Body of pancreas (tissue), 4 donors: Measurements from ENCODE around the gene SRGAP1.

ENCODE experiments used
- CTCF ChIP-seq, 7 experiments: fragments of 450-650 bp in 4 of 7; fragments of 200-600 bp in 3 of 7; sonication (generic) in 3 of 7; IDR thresholded peaks; one replicate each; pipeline ENCODE4 v1.5.1; 2016 to 2019; ENCODE audit warnings: antibody characterized with exemption in 7 of 7
- POLR2A ChIP-seq, 3 donors: fragments of 450-650 bp; IDR thresholded peaks; one replicate each; pipeline ENCODE4 v1.6.1; 2016; ENCODE audit warnings: antibody characterized with exemption in 3 of 3, mild to moderate bottlenecking in 2 of 3

- TF ChIP-seq CTCF (IDR thresholded peaks at IDR 0.05): no peak
- TF ChIP-seq POLR2A (IDR thresholded peaks at IDR 0.05): no peak
Measured at GRCh38 chr12:64028541-64028940, 184.0 kb downstream of the SRGAP1 start.
